ENCODE measurements around the gene SNAI3.

The SNAI3 gene

DNA sequence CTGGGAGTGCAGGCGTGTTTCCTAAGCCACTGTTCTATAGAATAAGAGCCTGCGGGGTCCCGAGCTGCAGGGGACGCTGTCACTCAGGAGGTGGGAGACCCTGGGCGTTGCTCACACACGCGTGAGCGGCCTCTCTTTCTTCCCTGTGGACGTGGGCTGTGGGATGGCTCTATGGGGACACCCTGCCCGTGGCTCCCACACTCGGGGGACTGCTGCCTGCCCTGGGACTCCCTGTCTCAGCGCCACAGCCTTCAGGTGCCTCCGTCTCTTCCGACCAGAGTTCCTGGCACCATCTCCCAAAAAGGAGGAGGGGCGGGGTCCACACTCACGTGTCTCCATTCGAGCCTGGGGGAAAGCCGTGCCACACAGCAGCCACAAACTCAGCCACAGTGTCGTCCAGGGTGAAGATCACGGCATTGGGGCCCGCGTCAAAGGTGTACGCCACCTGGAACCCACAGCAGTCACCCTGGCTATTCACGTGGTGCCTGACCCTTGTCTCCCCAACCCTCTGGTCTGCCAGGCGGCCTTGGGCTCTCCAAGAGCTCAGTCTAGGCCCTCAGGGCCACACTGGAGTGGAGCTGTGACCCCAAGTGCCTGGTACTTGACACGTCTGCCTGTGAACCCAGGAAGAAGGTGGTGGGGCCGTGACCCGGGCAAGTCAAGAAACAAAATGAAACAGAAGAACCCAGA is 31.8 kb downstream of the SNAI3 start:
- H3K4me3 ChIP-seq (replicated peaks; ENCODE audit: low read depth, low read length) = no peak overlapping the region
- TF ChIP-seq, protein P1, sequence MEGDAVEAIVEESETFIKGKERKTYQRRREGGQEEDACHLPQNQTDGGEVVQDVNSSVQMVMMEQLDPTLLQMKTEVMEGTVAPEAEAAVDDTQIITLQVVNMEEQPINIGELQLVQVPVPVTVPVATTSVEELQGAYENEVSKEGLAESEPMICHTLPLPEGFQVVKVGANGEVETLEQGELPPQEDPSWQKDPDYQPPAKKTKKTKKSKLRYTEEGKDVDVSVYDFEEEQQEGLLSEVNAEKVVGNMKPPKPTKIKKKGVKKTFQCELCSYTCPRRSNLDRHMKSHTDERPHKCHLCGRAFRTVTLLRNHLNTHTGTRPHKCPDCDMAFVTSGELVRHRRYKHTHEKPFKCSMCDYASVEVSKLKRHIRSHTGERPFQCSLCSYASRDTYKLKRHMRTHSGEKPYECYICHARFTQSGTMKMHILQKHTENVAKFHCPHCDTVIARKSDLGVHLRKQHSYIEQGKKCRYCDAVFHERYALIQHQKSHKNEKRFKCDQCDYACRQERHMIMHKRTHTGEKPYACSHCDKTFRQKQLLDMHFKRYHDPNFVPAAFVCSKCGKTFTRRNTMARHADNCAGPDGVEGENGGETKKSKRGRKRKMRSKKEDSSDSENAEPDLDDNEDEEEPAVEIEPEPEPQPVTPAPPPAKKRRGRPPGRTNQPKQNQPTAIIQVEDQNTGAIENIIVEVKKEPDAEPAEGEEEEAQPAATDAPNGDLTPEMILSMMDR (IDR thresholded peaks at IDR 0.05; ENCODE audit: low read length, missing control alignments) = no peak
- no peak for DNase-seq (ENCODE audit: low read depth)

DNA sequence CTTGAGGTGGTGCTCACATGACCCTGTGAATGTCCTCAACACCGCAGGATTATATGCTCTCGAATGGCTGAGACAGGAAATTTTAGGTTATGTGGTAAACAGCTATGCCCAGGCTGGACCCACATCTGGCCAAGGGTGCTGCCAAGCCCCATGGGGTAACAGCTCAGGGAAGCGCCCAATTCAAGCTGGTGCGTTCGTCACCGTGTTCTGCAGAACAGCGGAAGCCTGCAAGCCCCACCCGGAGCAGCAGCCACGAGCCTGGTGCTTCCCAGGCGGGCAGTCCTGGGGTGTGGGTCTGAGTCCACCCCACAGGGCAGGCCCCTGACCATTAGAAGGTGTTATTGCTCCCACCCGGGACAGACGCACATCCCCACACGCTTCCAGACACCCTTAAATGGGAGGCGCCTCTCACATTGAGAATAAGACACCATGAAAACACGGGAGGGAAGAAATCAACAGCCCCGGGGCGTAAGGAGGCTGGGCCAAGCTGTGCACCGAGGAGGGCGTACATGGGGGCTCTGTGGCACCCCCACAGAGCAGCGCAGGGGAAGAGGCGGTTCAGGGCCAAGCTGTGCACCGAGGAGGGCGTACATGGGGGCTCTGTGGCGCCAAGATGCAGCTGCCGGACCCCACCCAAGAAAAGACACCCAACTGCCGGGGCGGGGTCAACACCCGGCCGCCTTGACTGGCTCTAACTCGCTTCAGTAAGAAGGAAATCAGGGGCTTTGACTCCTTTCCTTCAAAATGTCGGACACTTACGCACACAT is 32.5 kb downstream of the SNAI3 start:
- TF ChIP-seq, protein P1 (IDR thresholded peaks at IDR 0.05; ENCODE audit: low read length, missing control alignments) = no peak
- no peak for DNase-seq (ENCODE audit: low read depth)
- no peak overlapping the region for H3K4me3 ChIP-seq (replicated peaks; ENCODE audit: low read depth, low read length)

DNA sequence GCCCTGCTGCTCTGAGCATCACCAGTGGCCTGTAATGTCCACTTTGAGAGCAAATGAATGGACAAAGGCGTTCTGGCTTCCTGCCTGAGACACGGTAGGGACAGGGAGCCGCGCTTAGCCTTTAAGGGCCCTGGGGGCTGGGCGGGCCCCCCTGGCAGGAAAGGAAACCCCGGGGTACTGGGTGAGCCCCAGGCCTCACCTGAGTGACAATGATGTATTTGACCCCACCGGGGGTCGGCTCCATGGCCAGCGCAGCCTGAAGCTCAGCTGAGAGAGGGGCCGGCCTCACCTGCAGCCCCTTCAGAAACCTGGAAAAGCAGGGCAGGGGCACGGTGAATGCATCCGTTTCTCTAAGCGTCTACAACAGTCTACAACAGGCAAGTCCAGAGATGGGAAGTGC is 33.2 kb downstream of the SNAI3 start:
- no peak overlapping the region for H3K4me3 ChIP-seq (replicated peaks; ENCODE audit: low read depth, low read length)
- TF ChIP-seq, protein P1 (IDR thresholded peaks at IDR 0.05; ENCODE audit: low read length, missing control alignments) = no peak
- DNase-seq (ENCODE audit: low read depth) = no peak

DNA sequence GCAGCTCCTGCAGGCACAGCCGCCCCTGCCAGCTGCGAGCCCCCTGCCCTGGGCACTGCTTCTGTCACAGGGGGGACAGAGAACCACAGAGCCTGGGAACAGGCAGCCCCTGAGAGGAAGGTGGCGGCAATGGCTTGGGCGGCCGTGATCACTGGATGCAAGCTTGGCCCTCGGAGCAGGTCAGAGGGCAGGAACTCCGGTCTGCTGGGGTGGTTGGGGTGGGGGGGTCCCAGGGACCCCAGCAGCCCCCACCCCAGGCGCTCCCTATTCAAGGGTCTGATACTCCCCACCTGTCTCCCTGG is 33.6 kb downstream of the SNAI3 start:
- H3K4me3 ChIP-seq (replicated peaks; ENCODE audit: low read depth, low read length) = no peak overlapping the region
- no peak for DNase-seq (ENCODE audit: low read depth)
- TF ChIP-seq, protein P1 (IDR thresholded peaks at IDR 0.05; ENCODE audit: low read length, missing control alignments) = no peak

DNA sequence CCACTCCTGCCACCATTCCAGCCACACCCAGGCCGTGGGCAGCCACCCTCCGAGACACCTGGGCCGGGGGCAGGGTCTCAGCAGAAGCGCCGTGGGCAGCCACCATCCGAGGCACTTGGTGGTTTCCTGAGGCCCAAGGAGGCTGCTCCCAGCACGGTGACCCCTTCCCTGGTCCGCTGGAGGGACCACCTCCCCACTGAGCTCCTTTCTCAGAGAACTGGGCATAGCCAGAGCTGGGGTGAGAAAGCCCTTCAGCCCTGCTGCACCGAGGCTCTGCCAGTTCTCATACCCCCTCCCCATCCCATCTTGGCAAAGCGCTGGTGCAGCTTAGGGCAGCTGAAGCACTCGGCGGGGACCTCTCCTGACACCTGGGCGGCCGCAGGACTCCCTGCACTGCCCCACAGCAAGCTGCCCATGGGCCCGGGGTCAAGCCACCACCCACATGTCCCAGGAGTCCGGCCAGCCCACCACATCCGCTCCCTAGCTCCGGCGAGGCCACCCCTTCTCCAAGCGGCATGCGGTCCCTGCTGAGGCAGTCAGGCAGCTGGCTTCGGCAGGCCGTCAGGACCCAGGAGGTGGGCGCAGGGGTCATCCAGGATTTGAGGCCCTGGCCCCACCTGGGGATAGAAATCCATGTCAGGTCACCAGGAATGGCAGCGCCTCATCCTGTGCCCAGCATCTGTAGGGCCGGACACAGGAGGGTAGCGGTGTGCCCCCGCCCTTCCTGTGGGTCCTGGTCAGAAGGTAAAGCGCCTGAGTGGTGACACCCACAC is 34.1 kb downstream of the SNAI3 start:
- no peak overlapping the region for H3K4me3 ChIP-seq (replicated peaks; ENCODE audit: low read depth, low read length)
- TF ChIP-seq, protein P1 (IDR thresholded peaks at IDR 0.05; ENCODE audit: low read length, missing control alignments) = no peak
- no peak for DNase-seq (ENCODE audit: low read depth)

DNA sequence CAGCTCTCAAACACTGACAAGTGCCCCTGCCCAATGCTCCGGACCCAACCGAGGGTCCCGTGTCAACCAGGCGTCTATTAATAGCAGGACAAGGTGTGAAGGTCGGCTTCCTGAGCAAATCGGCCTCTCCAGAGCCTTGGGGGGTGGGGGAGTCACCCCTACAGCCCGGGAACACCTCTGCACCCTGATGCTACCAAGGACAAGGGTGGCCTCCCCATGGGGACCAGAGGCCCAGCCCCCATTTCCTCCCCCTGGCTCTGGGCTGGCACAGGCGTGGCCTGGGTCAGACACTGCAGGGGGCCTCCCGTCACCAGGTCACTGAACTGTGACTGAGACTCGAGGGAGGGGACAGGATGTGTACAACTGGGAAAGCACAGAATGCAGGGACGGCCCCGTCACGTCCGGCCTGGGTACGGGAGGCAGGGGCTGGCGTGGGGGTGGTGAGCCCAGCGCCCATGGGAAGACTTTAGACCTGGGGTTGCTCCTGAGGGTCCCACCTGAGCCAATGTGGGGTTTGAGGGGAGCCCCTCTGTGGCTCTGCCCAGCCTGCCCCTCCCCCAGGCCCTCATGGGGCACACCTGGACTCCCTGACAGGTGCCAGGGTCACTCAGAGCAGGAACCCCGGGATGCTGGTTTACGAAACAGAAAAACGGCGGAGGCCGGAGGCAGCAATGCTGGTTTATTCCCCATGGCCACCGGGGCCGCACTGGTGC is 34.9 kb downstream of the SNAI3 start:
- no peak for DNase-seq (ENCODE audit: low read depth)
- H3K4me3 ChIP-seq (replicated peaks; ENCODE audit: low read depth, low read length) = peak overlapping the region; percentile 67
- TF ChIP-seq, protein P1 (IDR thresholded peaks at IDR 0.05; ENCODE audit: low read length, missing control alignments) = no peak
